ENCODE measurements around the gene LDHAL6B. TPM values are rescaled to one million over a fixed set of nuclear protein-coding genes. Genes with fewer than 3 reads are reported as not detected.

The LDHAL6B gene
- total RNA-seq, 6 experiments from 2014 or later, result not detected

GRCh38 chr15:59237119-59237855 lies 30.6 kb downstream of the LDHAL6B start:
- Mint-ChIP-seq H3K27me3 (ENCODE audit: insufficient read depth) (no peaks in the 10 kb centered on the region; the same call in 1 of the 2 replicates), H3K4me1 (ENCODE audit: low read depth) (peaks cover 26% of the 10 kb centered on the region), H3K4me3 (no peak overlapping the region), H3K9me3 (no peaks in the 10 kb centered on the region), H3K27ac (no peak overlapping the region), H3K36me3 (ENCODE audit: low read depth) (peaks cover 30% of the 10 kb centered on the region)
- DNase-seq, result no peak
- no peak for TF ChIP-seq CTCF (IDR thresholded peaks at IDR 0.05)

- no peak for DNase-seq
- H3K27me3 Mint-ChIP-seq (ENCODE audit: insufficient read depth), result no peaks in the 10 kb centered on the region; the same call in 1 of the 2 replicates
- TF ChIP-seq CTCF (IDR thresholded peaks at IDR 0.05), result no peak
- no peak overlapping the region for H3K27ac Mint-ChIP-seq
- H3K4me1 Mint-ChIP-seq (ENCODE audit: low read depth), result peaks cover 26% of the 10 kb centered on the region
- no peak overlapping the region for H3K4me3 Mint-ChIP-seq
- no peaks in the 10 kb centered on the region for H3K9me3 Mint-ChIP-seq
- H3K36me3 Mint-ChIP-seq (ENCODE audit: low read depth), result peaks cover 36% of the 10 kb centered on the region
Measured at GRCh38 chr15:59237924-59238331, 31.3 kb downstream of the LDHAL6B start.

GRCh38 chr15:59240036-59240435 lies 33.4 kb downstream of the LDHAL6B start:
- no peak for TF ChIP-seq CTCF (IDR thresholded peaks at IDR 0.05)
- H3K4me1 Mint-ChIP-seq (ENCODE audit: low read depth), result peaks cover 26% of the 10 kb centered on the region
- H3K27ac Mint-ChIP-seq, result no peak overlapping the region
- no peak for DNase-seq
- peaks cover 42% of the 10 kb centered on the region for H3K36me3 Mint-ChIP-seq (ENCODE audit: low read depth)
- H3K4me3 Mint-ChIP-seq, result no peak overlapping the region
- peaks cover 2% of the 10 kb centered on the region for H3K27me3 Mint-ChIP-seq (ENCODE audit: insufficient read depth)
- no peaks in the 10 kb centered on the region for H3K9me3 Mint-ChIP-seq

GRCh38 chr15:59242649-59243048 lies 36.0 kb downstream of the LDHAL6B start:
- Mint-ChIP-seq H3K9me3 (no peaks in the 10 kb centered on the region), H3K36me3 (ENCODE audit: low read depth) (peaks cover 34% of the 10 kb centered on the region), H3K27ac (no peak overlapping the region), H3K27me3 (ENCODE audit: insufficient read depth) (peaks cover 2% of the 10 kb centered on the region), H3K4me1 (ENCODE audit: low read depth) (peaks cover 31% of the 10 kb centered on the region), H3K4me3 (no peak overlapping the region)
- DNase-seq, result no peak
- no peak for TF ChIP-seq CTCF (IDR thresholded peaks at IDR 0.05)

GRCh38 chr15:59243622-59244021 lies 37.0 kb downstream of the LDHAL6B start:
- H3K36me3 Mint-ChIP-seq (ENCODE audit: low read depth), result peaks cover 34% of the 10 kb centered on the region
- H3K4me3 Mint-ChIP-seq, result no peak overlapping the region
- H3K9me3 Mint-ChIP-seq, result no peaks in the 10 kb centered on the region
- no peak for DNase-seq
- peaks cover 2% of the 10 kb centered on the region for H3K27me3 Mint-ChIP-seq (ENCODE audit: insufficient read depth)
- H3K27ac Mint-ChIP-seq, result no peak overlapping the region
- peaks cover 32% of the 10 kb centered on the region for H3K4me1 Mint-ChIP-seq (ENCODE audit: low read depth)
- no peak for TF ChIP-seq CTCF (IDR thresholded peaks at IDR 0.05)
